Measurements from ENCODE around the gene CTNNA1.

- no peak for TF ChIP-seq CTCF (conservative IDR thresholded peaks at IDR 0.05; ENCODE audit: low read length)
- TF ChIP-seq EZH2phosphoT487 (IDR thresholded peaks at IDR 0.05; ENCODE audit: borderline replicate concordance) = no peak
Observed at GRCh38 chr5:138954257-138955012, 201.2 kb downstream of the CTNNA1 start.
